Measurements from ENCODE around the gene UBE2E2.
"Not testable (repeated sequence)": the region's sequence is repeated elsewhere in the genome, so short reads cannot be mapped to it uniquely, and the experiment has no call there.

Gene UBE2E2

GRCh38 chr3:23594894-23595670, 392.0 kb downstream of the UBE2E2 start:
- no peak for DNase-seq

GRCh38 chr3:23595851-23596250, 392.7 kb downstream of the UBE2E2 start:
- no peak for DNase-seq

DNA sequence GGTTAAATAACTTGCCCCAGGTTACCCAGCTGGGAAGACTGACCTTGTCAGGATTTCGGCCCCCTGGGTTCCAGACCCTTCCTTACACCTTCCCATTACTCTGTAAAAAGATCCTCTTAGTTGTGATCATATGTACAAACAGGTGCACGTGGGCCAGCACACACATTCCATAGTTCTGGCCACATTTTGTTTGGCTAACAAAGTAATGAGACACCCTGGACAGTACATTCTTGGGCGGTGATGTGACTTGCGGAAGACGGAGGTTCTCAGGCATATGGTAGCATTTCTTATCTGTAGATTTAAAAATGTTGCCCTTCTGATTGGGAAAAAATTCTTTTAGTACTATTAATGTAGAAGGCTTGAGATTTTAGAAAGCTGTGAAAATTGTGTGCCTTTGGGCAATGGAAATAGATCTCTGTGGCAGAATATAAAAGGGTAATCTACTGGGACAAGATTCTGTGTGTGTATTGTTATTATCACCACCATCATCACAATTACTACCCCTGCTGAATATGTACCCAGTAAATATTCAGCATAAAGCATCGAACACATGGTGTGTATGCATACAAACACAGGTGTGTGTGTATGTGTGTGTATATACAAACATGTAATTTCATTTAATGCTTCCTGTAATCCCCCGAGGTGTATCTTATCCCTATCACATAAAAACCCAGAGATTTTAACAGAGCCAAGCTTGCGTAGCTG, 397.2 kb downstream of the UBE2E2 start:
- DNase-seq, result no peak

GRCh38 chr3:23601091-23601822, 398.1 kb downstream of the UBE2E2 start:
- no peak for DNase-seq

- no peak for DNase-seq
Measured at GRCh38 chr3:23602971-23603370, 399.8 kb downstream of the UBE2E2 start.

GRCh38 chr3:23607184-23607847, 404.2 kb downstream of the UBE2E2 start:
- no peak for DNase-seq

GRCh38 chr3:23608650-23609049, 405.5 kb downstream of the UBE2E2 start:
- no peak for DNase-seq

GRCh38 chr3:23611737-23612295, 408.7 kb downstream of the UBE2E2 start:
- DNase-seq, result peak; percentile 28

GRCh38 chr3:23612296-23612891, 409.3 kb downstream of the UBE2E2 start:
- no peak for DNase-seq

DNA sequence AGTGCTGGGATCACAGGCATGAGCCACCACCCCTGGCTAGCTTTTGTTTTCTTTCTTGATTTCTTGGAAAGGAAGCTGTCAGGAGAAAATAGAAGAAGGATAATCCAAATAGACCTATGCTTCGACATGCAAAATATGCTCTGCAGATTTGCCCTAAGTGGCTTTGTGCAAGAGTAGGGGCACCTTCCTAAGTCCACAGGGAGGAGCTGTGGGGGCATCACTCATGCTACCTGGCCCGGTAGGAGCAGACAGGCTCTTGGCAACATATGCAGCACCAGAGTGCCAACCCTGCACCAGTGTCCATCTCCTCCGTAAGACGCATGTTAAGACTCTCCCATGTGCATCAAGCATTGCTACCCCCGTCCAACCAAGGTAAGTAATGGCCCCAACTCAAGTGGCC, 411.9 kb downstream of the UBE2E2 start:
- no peak for DNase-seq

DNA sequence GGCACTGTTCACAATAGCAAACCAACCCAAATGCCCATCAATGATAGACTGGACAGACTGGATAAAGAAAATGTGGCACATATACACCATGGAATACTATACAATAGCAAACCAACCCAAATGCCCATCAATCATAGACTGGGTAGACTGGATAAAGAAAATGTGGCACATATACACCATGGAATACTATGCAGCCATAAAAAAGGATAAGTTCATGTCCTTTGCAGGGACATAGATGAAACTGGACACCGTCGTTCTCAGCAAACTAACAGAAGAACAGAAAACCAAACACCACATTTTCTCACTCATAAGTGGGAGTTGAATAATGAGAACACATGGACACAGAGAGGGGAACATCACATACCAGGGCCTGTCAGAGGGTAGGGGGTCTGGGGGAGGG, 415.3 kb downstream of the UBE2E2 start:
- not testable (repeated sequence) for DNase-seq

DNA sequence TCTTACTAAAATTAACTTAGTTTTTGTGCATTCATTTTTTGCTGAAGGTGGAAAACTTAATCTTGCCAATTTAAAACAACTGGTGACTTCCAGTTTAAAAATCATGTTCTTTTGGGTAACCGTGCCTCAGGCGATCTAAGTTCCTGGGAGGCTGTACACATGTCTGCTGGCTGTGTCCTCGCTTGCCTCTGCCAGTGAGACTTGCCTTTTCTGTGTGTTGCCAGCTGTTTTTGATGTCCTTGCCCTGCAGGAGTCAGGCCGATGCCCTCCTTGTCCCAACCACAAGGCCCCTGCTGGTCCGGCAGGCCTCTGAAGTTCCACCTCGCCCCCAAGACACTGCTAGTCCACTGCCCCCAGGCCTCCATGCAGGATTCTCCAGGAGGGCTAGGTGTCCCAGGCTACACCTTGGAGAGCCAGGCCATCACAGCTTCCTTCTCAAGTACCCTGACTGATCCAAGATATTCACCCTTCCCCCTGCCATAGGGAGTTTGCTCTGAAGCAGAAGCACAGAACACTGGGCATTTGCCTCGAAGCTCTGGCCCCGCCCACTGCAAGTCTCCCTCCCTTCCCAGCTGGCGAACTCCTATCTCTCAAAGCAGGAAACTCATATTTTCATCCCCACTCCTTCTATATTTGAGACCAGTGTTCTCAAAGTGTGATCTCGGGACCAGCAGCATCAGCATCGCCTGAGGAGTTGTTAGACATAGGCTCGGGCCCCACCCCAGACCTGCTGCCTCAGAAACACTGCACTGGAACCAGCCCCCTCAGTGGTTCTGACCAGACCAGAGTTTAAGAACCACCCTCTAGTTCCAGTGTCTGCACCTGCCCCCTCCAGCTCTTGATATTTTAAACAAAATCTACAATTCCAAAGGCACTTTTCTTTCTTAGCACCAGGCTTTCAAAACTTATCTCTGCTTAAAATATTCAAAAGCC, 416.8 kb downstream of the UBE2E2 start:
- DNase-seq, result no peak

DNA sequence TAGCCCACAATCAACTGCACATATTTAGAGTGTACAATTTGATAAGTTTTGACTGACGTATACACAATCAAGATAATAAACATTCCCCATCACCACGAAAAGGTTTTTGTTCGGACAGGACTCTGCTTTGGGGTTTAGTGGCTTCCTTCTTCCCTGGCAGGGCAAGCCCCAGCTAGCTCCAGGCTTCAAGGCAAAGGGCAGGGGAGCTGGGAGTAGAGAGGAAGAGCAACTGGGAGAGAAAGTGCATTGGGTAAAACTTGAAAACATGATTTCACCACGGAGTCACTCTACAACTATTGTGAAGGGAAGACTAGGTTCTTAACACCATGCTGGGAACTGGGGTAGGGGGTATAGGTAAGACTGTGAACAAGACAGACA, 417.5 kb downstream of the UBE2E2 start:
- no peak for DNase-seq

DNA sequence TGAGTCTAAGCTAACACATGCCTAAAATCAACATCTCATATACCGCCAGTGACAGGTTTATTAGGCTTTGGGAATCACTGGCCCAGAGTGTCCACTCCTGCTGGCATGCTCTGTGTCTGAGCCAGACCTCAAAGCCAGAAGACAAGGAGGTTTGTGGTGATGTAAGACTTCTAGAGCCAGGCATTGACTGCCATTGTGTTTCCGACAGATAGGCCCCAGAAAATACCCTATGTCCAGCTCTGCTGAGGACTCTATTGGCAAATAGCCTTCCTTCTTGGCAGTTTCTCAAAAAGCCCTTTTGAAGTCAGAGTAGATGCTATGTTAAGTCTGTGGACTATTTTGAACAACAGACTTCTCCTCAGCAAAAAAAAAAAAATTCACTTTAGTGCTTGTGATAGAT, 420.7 kb downstream of the UBE2E2 start:
- no peak for DNase-seq

DNA sequence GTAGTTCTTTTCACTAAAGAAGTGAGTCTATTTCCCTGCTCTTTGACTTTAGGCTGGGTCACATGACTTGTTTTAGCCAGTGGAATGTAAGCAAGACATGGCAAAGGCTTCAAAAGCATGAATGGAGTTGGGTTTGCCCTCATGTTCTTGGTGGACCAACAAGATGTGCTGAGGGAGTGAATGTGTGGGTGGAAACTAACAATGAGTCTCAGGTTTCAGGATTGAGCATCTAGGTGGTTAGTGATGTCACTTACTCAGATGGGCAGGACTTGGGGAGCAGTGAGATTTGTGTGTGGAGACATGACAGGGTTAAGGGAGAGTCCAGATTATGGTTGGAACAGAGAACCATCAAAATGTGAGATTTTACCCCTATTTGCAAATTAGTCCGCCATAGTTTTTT, 421.2 kb downstream of the UBE2E2 start:
- DNase-seq, result no peak

GRCh38 chr3:23626442-23626841, 423.3 kb downstream of the UBE2E2 start:
- DNase-seq, result no peak

DNA sequence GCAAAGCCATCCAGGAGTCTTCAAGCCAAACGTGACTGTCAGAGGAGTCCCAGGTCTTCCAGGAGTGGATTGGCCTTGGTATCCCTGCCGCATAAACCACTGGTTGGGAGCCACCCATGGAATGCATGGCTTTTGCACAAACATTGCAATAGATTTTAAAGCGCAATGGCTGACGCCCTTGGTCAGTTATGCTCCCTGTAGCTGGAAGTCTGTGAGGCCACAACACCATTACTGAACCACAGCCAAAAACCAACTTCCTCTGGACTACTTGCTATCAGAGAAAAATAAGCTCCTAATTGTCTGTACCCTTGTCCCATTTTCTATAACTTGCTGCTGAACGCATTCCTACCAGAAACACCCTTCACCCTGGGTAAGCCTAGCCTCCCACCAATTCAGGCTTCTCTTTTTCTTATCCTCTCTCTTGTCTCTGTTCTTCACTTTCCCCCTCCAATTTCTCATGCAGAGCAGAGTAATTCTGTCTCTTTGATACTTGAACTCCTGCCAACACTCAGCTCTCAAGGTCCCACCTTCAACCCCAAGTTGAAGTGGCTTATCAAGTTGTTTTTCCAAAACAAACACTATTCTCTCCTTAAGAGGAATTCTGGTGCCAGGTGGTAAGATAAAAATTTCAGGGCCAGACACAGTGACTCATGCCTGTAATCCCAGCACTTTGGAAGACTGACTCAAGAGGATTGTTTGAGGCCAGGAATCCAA, 426.2 kb downstream of the UBE2E2 start:
- DNase-seq, result no peak

- no peak for DNase-seq
Measured at GRCh38 chr3:23633261-23633960, 430.3 kb downstream of the UBE2E2 start.

GRCh38 chr3:23637339-23637738, 434.2 kb downstream of the UBE2E2 start:
- DNase-seq, result no peak

Data from GDM1 (cell line).